Esophagus squamous epithelium (tissue), 5 donors: Measurements from ENCODE around the gene ZBTB25. TPM values are rescaled to one million over a fixed set of nuclear protein-coding genes. Genes with fewer than 3 reads are reported as not detected.

Experiments
- DNase-seq: peaks from one replicate; lab custom pipeline; 2025; lab: John Stamatoyannopoulos, UW
- H3K27ac ChIP-seq, 4 donors: fragments of 200-600 bp; sonication (generic); one replicate each; pipeline ENCODE4 v1.5.1; 2016 to 2019; ENCODE audit warnings: mild to moderate bottlenecking in 1 of 4
- H3K27me3 ChIP-seq, 4 donors: fragments of 200-600 bp; sonication (generic); 1 replicate in 3 of 4; 2 replicates in 1 of 4; pipeline versions ENCODE4 v1.5.1 to v1.6.0; 2017 to 2021; ENCODE audit warnings: antibody characterized with exemption in 1 of 4
- H3K36me3 ChIP-seq, 3 donors: fragments of 200-600 bp; sonication (generic); one replicate each; pipeline ENCODE4 v1.5.1; 2016 to 2019
- H3K4me1 ChIP-seq, 3 donors: fragments of 200-600 bp; sonication (generic); one replicate each; pipeline ENCODE4 v1.5.1; 2017 to 2019
- H3K4me3 ChIP-seq, 4 donors: fragments of 200-600 bp; sonication (generic); 1 replicate in 3 of 4; 2 replicates in 1 of 4; pipeline ENCODE4 v1.5.1; 2016 to 2019; ENCODE audit warnings: mild to moderate bottlenecking in 2 of 4, moderate library complexity in 1 of 4
- H3K9me3 ChIP-seq, 3 donors: fragments of 200-600 bp; sonication (generic); one replicate each; pipeline ENCODE4 v1.5.1; 2016 to 2019
- POLR2A ChIP-seq, 4 donors: fragments of 450-650 bp; IDR thresholded peaks; one replicate each; pipeline ENCODE4 v1.6.1; 2017; ENCODE audit warnings: antibody characterized with exemption in 4 of 4, mild to moderate bottlenecking in 4 of 4, moderate library complexity in 3 of 4
- WGBS, 2 donors: methylation state at CpG; one replicate each; pipeline ENCODE4 v1.1.5; 2018; 5-methylcytosine and 5-hydroxymethylcytosine counted together
- intact Hi-C: fragments of 100-400 bp; cut with DNase I; formaldehyde crosslinking; loops from one replicate; pipeline ENCODE4 v1.15.0; 2022
- total RNA-seq, 4 donors: library from RNA; depleted of rRNA; stranded (reverse); fragments of >200 nt; gene quantifications; one replicate each; pipeline ENCODE4 v1.1.0, GENCODE V29; 2016
- TF ChIP-seq, protein P1 (sequence below), 6 experiments: fragments of 450-650 bp in 4 of 6; fragments of 200-600 bp in 2 of 6; sonication (generic) in 2 of 6; IDR thresholded peaks; one replicate each; pipeline ENCODE4 v1.5.1; 2016 to 2019; ENCODE audit warnings: antibody characterized with exemption in 6 of 6, mild to moderate bottlenecking in 4 of 6, moderate library complexity in 4 of 6
- donor health status: DM: yes; HTN: yes; CAD: no.

Gene ZBTB25
- total RNA-seq, 4 donors from 2014 or later = 2.4 to 8.0 (median 3.1) TPM

GRCh38 chr14:64409126-64409920, 94.3 kb downstream of the ZBTB25 start:
- no peaks in the 10 kb centered on the region for H3K9me3 ChIP-seq
- no peak overlapping the region for H3K27ac ChIP-seq
- H3K27me3 ChIP-seq = no peaks in the 10 kb centered on the region
- no peak for DNase-seq
- H3K36me3 ChIP-seq = peaks cover 5 to 57% (median 9%) of the 10 kb centered on the region in 3 donors
- H3K4me3 ChIP-seq = no peak overlapping the region
- intact Hi-C loops = no loop called here
- no peak for TF ChIP-seq POLR2A (IDR thresholded peaks at IDR 0.05)
- TF ChIP-seq, protein P1, sequence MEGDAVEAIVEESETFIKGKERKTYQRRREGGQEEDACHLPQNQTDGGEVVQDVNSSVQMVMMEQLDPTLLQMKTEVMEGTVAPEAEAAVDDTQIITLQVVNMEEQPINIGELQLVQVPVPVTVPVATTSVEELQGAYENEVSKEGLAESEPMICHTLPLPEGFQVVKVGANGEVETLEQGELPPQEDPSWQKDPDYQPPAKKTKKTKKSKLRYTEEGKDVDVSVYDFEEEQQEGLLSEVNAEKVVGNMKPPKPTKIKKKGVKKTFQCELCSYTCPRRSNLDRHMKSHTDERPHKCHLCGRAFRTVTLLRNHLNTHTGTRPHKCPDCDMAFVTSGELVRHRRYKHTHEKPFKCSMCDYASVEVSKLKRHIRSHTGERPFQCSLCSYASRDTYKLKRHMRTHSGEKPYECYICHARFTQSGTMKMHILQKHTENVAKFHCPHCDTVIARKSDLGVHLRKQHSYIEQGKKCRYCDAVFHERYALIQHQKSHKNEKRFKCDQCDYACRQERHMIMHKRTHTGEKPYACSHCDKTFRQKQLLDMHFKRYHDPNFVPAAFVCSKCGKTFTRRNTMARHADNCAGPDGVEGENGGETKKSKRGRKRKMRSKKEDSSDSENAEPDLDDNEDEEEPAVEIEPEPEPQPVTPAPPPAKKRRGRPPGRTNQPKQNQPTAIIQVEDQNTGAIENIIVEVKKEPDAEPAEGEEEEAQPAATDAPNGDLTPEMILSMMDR (IDR thresholded peaks at IDR 0.05) = no peak
- 79 to 88% methylated on average over 7 of the region's 7 CpGs for WGBS, 2 donors
- no peaks in the 10 kb centered on the region for H3K4me1 ChIP-seq

- intact Hi-C loops = no loop called here
- WGBS, 2 donors = 88 to 100% methylated on average over 2 of the region's 2 CpGs
These were observed 96.3 kb downstream of the ZBTB25 start for GRCh38 chr14:64407329-64407728.

DNA sequence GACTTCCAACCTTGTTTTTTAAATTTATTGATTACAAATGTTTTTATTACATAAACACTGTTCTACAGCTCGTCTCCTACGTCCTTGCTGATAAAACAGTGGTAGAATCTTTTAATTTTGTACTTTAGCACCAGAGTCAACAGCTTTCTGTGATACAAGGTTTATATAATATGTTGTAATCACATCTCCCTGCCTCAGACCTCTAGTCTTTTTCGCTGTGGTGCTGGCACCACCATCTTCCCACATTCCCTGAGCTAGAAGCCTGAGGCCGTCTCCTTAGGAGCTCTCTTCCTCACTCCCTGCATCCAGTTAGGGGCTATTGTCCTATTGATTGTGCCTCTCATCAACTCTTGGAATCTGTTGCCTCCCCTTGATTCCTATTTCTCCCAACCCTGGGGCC, 98.3 kb downstream of the ZBTB25 start:
- no peak for DNase-seq
- intact Hi-C loops = no loop called here
- Histone ChIP-seq H3K36me3 (peaks cover 0 to 42% (median 0%) of the 10 kb centered on the region in 3 donors), H3K4me3 (no peak overlapping the region), H3K27ac (no peak overlapping the region), H3K27me3 (no peaks in the 10 kb centered on the region), H3K4me1 (peaks cover 0 to 10% (median 0%) of the 10 kb centered on the region in 3 donors), H3K9me3 (no peaks in the 10 kb centered on the region)
- TF ChIP-seq, protein P1 (IDR thresholded peaks at IDR 0.05) = no peak
- no peak for TF ChIP-seq POLR2A (IDR thresholded peaks at IDR 0.05)
- 95 to 97% methylated on average over 4 of the region's 4 CpGs for WGBS, 2 donors

More at GRCh38 chr14:64407329-64407728, 96.3 kb downstream of the ZBTB25 start:
- H3K27me3 ChIP-seq = no peaks in the 10 kb centered on the region
- H3K4me3 ChIP-seq = no peak overlapping the region
- peaks cover 0 to 57% (median 5%) of the 10 kb centered on the region in 3 donors for H3K36me3 ChIP-seq
- no peak for TF ChIP-seq POLR2A (IDR thresholded peaks at IDR 0.05)
- TF ChIP-seq, protein P1 (IDR thresholded peaks at IDR 0.05) = no peak
- H3K4me1 ChIP-seq = no peaks in the 10 kb centered on the region
- no peaks in the 10 kb centered on the region for H3K9me3 ChIP-seq
- no peak overlapping the region for H3K27ac ChIP-seq
- no peak for DNase-seq

DNA sequence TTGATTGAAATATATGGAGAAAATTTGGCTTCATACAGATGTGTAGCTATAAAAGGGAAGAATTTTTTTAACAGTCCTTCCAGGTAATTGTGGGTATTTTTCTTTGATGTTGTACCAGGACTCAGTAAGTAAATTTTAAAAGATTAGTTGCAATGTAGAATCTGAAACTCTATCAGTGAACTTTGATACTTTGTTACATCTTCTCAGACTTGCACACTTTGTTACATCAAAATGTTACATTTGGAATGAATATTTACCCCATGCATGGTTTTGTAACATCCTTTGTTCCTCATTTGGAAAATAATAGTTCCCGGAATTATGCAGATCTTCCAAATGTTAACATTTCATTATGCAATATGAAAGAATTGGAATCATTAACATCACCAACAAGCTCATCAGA, 101.7 kb downstream of the ZBTB25 start:
- intact Hi-C loops = no loop called here
- Histone ChIP-seq H3K27ac (no peak overlapping the region), H3K36me3 (peaks cover 0 to 38% (median 0%) of the 10 kb centered on the region in 3 donors), H3K27me3 (no peaks in the 10 kb centered on the region), H3K9me3 (no peaks in the 10 kb centered on the region), H3K4me1 (peaks cover 0 to 12% (median 0%) of the 10 kb centered on the region in 3 donors), H3K4me3 (no peak overlapping the region)
- 73 to 76% methylated on average over 1 of the region's 1 CpG for WGBS, 2 donors
- no peak for DNase-seq
- no peak for TF ChIP-seq POLR2A (IDR thresholded peaks at IDR 0.05)
- TF ChIP-seq, protein P1 (IDR thresholded peaks at IDR 0.05) = no peak

DNA sequence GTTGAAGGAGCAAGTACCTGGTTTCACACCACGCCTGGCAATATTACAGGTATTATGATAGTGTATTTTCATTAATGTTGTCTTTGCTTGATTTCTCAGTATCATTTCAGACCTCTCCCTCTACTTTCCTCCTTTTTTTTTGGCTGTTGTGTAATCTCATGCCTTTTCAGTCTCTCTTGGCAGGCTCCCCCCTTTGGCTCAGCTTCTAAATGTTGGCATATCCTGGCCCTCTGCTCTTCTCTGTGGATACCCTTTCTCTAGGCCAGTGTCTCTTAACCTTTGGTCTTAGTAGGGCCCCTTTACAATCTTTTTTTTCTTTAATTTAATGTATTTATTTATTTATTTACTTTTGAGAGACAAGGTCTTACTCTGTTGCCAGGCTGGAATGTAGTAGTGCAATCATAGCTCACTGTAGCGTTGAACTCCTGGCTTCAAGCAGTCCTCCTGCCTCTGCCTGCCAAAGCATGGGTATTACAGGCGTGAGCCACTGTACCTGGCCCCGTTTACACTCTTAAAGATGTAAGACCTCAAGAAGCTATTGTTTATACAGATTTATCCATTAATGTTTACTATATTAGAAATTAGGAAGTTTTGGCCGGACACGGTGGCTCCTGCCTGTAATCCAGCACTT, 102.7 kb downstream of the ZBTB25 start:
- WGBS, 2 donors = 75 to 76% methylated on average over 6 of the region's 6 CpGs
- Histone ChIP-seq H3K9me3 (no peaks in the 10 kb centered on the region), H3K27ac (peak overlapping the region in 2 of 4 donors; percentile 10 to 48), H3K36me3 (peaks cover 0 to 38% (median 0%) of the 10 kb centered on the region in 3 donors), H3K27me3 (no peaks in the 10 kb centered on the region), H3K4me3 (no peak overlapping the region), H3K4me1 (peaks cover 0 to 12% (median 0%) of the 10 kb centered on the region in 3 donors)
- intact Hi-C loops = no loop called here
- DNase-seq = no peak
- no peak for TF ChIP-seq POLR2A (IDR thresholded peaks at IDR 0.05)
- TF ChIP-seq, protein P1 (IDR thresholded peaks at IDR 0.05) = no peak
